Iris pigment epithelial cell (primary cell): Measurements from ENCODE around the gene DDX46.
A peak's percentile ranks its signal among the peaks of the same experiment; 100 is the strongest.
"Not testable (repeated sequence)": the region's sequence is repeated elsewhere in the genome, so short reads cannot be mapped to it uniquely, and the experiment has no call there.

Experiments
- DNase-seq: peaks from one replicate; pipeline ENCODE4 v3.0.0-alpha.2; 2011; ENCODE audit warnings: low read depth

DDX46 gene

GRCh38 chr5:134845335-134845851 lies 86.8 kb downstream of the DDX46 start:
- DNase-seq: no peak

DNA sequence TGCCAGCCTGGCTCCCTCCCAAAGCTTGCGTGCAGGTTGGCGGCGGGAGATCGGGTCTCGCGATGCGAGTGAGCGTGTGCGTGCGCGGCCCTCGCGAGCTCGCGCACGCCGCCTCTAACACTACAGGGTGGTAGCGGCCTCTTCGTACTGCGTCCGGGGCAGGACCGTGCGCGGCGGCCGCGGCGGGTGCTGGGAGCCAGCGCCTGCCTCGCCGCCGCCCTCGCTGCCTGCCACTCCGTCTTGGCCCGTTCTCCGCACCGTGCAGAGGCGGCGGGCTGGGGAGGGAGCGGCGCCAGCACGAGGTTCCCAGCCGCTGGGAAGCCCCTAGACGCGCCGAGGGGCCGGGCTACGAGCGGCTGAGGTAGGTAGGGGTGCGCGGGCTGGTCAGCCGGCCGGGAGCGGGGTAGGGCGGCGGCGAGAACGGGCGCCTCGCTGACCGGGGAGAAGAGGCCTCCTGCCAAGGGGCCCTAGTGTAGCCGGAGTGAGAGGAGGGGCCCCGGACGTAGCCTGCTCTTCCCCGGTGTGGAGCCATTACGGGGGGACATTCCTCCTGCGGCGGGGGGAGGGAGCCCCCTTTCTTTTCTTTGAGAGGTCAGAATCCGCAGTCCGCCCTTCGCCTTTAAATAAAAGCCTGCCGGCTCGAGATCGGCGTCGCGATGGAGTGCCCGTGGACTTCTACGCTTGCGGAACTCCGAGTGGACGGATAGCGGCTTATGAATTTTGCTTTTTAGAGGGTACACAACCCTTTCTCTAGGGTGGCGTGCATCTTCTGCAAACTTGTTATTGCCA lies 87.5 kb downstream of the DDX46 start, which contains the start of gene C5orf24:
Gene C5orf24 (plus strand): TSS at position 117 of the 789 bp plus-strand sequence. CDS start 8,933 bp downstream, outside the sequence.
- DNase-seq: peak; percentile 97

- peak; percentile 30 for DNase-seq
Measured at GRCh38 chr5:134846641-134846960, 88.0 kb downstream of the DDX46 start.

DNA sequence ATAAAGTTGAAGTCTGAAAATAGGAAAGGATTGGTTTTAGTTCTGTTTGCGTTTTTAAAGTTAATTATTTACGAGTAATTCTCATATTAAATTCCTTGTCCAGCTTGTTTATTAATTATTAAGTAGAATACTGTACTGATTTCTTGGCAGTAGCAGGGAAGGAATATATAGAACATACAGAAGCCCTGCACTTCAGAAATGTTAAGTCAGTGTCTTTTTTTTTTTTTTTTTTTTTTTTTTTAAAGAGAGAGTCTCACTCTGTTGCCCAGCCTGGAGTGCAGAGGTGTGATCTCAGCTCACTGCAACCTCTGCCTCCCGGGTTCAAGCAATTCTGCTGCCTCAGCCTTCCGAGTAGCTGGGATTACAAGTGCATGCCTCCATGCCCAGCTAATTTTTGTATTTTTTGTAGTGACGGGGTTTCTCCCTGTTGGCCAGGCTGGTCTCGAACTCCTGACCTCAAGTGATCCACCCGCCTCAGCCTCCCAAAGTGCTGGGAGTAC lies 90.9 kb downstream of the DDX46 start:
- not testable (repeated sequence) for DNase-seq

DNA sequence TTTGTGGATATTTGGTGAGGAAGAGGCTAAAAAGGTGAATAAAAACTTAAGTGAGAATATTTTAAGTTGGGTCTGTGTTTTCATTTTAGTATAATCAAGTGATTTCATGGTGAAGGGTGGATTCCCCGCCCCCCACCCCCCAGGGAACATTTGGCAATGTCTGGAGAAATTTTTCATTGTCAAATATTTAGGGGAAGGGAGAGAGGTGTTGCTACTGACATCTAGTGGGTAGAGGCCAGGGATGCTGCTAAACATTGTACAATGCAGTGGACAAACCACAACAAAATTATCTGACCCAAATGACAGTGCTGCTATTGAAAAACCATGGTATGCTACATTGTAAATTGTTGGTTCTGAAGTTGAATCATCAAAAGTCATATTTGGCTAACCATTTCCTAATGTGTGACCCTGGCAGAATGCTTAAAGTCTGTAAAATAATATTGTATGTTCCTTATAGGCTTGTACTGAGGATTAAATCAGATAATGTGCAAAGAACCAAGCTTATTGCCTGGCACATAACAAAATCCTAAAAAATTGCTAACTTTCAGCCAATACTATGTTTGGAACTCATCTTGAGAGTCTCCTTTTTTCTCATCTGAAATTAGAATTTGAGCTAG lies 92.8 kb downstream of the DDX46 start:
- DNase-seq: peak; percentile 64

GRCh38 chr5:134856465-134856864 lies 97.9 kb downstream of the DDX46 start:
- DNase-seq: not testable (repeated sequence)

DNA sequence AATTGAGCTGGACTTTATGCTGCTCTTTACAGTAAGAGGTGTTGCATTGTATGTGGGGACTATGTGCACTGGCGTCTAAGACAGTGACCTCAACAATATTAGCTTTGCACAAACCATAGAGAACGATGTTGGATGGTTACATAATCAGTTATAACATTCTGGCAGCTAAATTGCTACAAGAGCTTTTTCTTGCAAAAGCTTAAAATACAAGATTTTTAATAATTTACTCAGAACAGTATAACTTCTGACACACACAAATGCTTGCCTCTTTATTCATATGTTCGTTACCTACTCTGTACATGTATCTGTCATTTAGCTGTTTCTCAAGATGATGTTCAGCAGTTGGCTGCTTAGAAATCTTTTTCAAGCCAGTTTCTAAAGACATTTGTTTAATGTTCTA lies 98.8 kb downstream of the DDX46 start:
- no peak for DNase-seq

- DNase-seq: no peak
Measured at GRCh38 chr5:134864707-134865106, 106.1 kb downstream of the DDX46 start.

DNA sequence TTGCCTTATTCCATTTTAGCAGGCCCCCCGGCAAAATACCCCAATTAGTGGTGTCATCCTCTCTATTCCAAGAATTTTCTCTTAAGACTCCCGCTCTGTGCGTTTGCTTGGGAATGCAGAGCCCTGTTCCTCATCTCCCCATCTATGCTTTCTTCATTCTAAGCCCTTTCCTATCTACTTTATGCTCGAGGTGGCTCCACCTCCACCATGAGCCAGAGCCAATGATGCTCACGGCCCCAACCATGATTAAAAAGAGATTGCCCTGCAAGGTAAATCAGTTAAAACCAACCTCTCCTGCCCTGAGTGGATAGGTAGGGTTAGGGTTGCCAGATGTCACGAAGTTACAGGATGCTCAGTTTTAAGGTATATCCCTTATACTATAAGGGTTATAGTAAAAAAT lies 114.9 kb downstream of the DDX46 start:
- no peak for DNase-seq

DNA sequence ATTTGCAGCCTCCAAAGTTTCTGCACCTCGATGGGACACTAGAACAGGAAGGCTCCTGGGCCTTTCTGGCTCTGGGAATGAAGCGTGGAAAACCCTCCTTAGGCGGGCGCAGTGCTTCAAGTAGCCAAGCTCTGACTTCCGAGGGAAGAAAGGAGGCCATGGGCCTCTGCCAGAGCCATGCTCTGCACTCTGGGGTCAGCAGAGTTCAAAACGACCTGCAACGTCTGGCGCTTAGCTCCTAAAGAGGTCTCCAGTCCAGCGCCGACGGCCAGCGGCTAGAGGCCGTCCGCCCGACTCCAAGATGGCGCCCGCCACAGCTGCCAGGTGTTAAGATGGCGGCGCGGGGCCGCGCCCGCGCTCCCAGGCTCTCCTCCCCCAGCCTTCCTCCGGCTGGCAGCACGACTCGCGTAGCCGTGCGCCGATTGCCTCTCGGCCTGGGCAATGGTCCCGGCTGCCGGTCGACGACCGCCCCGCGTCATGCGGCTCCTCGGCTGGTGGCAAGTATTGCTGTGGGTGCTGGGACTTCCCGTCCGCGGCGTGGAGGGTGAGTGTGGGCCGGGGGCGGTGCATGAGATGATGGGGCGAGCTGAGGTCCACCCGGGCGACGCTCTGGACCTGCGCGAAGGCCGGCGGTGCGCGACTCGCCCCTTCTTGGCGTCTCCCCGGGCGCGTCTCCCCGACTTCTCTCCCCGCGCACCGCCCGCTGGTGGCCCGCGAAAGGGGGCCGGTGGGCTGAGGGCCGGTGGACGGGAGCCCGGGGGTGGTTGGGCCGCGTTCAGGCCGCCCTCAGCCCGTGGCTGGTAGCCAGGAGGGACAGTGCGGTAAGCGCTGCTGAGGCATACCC lies 115.6 kb downstream of the DDX46 start, which contains the start of gene TXNDC15:
Gene TXNDC15 (plus strand): TSS at position 385 of the 844 bp plus-strand sequence. CDS start 57 bp downstream, at position 442.
- DNase-seq: peak; percentile 89

GRCh38 chr5:134874831-134875655 lies 116.5 kb downstream of the DDX46 start:
- peak; percentile 92 for DNase-seq

- DNase-seq: no peak
Measured at GRCh38 chr5:134877159-134877558, 118.6 kb downstream of the DDX46 start.

GRCh38 chr5:134878403-134878802 lies 119.8 kb downstream of the DDX46 start:
- no peak for DNase-seq

DNA sequence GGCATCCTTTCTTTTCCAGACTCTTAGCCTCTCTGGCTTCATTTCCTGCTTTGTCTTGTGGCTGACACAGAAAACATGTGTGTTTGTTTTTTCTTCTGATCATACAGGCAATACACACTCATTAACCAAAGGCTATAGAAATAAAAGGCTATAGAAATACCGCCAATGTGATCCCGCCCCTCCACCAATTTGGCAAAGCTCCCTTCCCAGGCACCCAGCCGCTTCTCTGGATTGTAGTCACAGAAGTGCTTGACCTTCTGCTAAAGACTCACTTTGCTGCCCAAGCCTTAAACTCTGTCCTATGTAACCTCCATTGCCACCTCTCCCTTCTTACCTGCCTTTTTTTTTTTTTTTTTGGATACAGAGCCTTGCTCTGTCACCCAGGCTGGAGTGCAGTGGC lies 120.9 kb downstream of the DDX46 start:
- no peak for DNase-seq
